Ishikawa (cell line): ENCODE results near the gene MAP3K4.

Experiments used
- EP300 ChIP-seq: IDR thresholded peaks from 2 replicates; pipeline ENCODE4 v1.6.1; 2012; ENCODE audit warnings: borderline replicate concordance
- FOXM1 ChIP-seq: IDR thresholded peaks from 2 replicates; pipeline ENCODE4 v1.6.1; 2012; ENCODE audit warnings: low read depth, borderline replicate concordance
- NFIC ChIP-seq: IDR thresholded peaks from 2 replicates; pipeline ENCODE4 v1.6.1; 2012
- RAD21 ChIP-seq: IDR thresholded peaks from 2 replicates; pipeline ENCODE4 v1.6.1; 2012; ENCODE audit warnings: low read depth
- REST ChIP-seq: IDR thresholded peaks from 2 replicates; pipeline ENCODE4 v1.6.1; 2012; ENCODE audit warnings: low read depth, mild to moderate bottlenecking
- TEAD4 ChIP-seq: IDR thresholded peaks from 2 replicates; pipeline ENCODE4 v1.6.1; 2012
- YY1 ChIP-seq: IDR thresholded peaks from 2 replicates; pipeline ENCODE4 v1.6.1; 2012; ENCODE audit warnings: low read depth

GRCh38 chr6:160956300-160957035 lies 35.1 kb upstream of the MAP3K4 start:
- no peak for TF ChIP-seq EP300
- no peak for TF ChIP-seq REST
- no peak for TF ChIP-seq RAD21
- TF ChIP-seq YY1 = no peak
- no peak for TF ChIP-seq FOXM1
- no peak for TF ChIP-seq TEAD4
- no peak for TF ChIP-seq NFIC
